ENCODE measurements around the gene PLCXD1.

- TF ChIP-seq CTCF (conservative IDR thresholded peaks at IDR 0.05; ENCODE audit: low read depth, low read length) = peak; percentile 60
- no peak for TF ChIP-seq EZH2 (IDR thresholded peaks at IDR 0.05; ENCODE audit: borderline replicate concordance, low read depth, low read length, poor library complexity, severe bottlenecking)
Observed at GRCh38 chrX:323721-324628, 42.8 kb downstream of the PLCXD1 start.
